ENCODE data around the gene KRTAP12-3. TPM values are rescaled to one million over a fixed set of nuclear protein-coding genes. Genes with fewer than 3 reads are reported as not detected.
"Not testable (repeated sequence)": the region's sequence is repeated elsewhere in the genome, so short reads cannot be mapped to it uniquely, and the experiment has no call there.

The KRTAP12-3 gene
- total RNA-seq, 1 donor from 2014 or later, result not detected

- no peak for TF ChIP-seq EZH2 (IDR thresholded peaks at IDR 0.05; ENCODE audit: insufficient read depth, low read length)
- TF ChIP-seq, protein P1, sequence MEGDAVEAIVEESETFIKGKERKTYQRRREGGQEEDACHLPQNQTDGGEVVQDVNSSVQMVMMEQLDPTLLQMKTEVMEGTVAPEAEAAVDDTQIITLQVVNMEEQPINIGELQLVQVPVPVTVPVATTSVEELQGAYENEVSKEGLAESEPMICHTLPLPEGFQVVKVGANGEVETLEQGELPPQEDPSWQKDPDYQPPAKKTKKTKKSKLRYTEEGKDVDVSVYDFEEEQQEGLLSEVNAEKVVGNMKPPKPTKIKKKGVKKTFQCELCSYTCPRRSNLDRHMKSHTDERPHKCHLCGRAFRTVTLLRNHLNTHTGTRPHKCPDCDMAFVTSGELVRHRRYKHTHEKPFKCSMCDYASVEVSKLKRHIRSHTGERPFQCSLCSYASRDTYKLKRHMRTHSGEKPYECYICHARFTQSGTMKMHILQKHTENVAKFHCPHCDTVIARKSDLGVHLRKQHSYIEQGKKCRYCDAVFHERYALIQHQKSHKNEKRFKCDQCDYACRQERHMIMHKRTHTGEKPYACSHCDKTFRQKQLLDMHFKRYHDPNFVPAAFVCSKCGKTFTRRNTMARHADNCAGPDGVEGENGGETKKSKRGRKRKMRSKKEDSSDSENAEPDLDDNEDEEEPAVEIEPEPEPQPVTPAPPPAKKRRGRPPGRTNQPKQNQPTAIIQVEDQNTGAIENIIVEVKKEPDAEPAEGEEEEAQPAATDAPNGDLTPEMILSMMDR (IDR thresholded peaks at IDR 0.05; ENCODE audit: insufficient read depth, low read depth, low read length), result no peak
- Histone ChIP-seq H3K9ac (ENCODE audit: low read length) (no peak overlapping the region), H3K4me2 (ENCODE audit: low read length) (no peak overlapping the region), H3K27ac (ENCODE audit: low read depth, low read length) (no peak overlapping the region), H3K4me3 (ENCODE audit: insufficient read depth, low read depth, low read length) (no peak overlapping the region), H3K9me3 (ENCODE audit: insufficient read depth, low read depth, low read length) (peaks cover 8% of the 10 kb centered on the region), H3K4me1 (ENCODE audit: insufficient read depth, low read length) (no peaks in the 10 kb centered on the region), H3K79me2 (ENCODE audit: insufficient read depth, low read length) (no peaks in the 10 kb centered on the region), H3K27me3 (ENCODE audit: insufficient read depth, low read length) (no peaks in the 10 kb centered on the region), H2AFZ (ENCODE audit: low read depth, low read length) (no peak overlapping the region), H4K20me1 (ENCODE audit: insufficient read depth, low read length) (no peaks in the 10 kb centered on the region), H3K36me3 (ENCODE audit: insufficient read depth, low read length) (no peaks in the 10 kb centered on the region)
- no peak for DNase-seq (ENCODE audit: low read depth)
- Mint-ChIP-seq H3K27me3 (ENCODE audit: low read depth, unreplicated experiment) (peaks cover 4% of the 10 kb centered on the region), H3K4me1 (ENCODE audit: low read depth, unreplicated experiment) (no peaks in the 10 kb centered on the region), H3K36me3 (ENCODE audit: low read depth, unreplicated experiment) (peaks cover 2% of the 10 kb centered on the region), H3K27ac (ENCODE audit: unreplicated experiment) (no peak overlapping the region), H3K4me3 (ENCODE audit: unreplicated experiment) (no peak overlapping the region), H3K9me3 (ENCODE audit: unreplicated experiment) (peaks cover 33% of the 10 kb centered on the region)
- no peak for FAIRE-seq
Observed at GRCh38 chr21:44626262-44626661, 31.5 kb upstream of the KRTAP12-3 start.

DNA sequence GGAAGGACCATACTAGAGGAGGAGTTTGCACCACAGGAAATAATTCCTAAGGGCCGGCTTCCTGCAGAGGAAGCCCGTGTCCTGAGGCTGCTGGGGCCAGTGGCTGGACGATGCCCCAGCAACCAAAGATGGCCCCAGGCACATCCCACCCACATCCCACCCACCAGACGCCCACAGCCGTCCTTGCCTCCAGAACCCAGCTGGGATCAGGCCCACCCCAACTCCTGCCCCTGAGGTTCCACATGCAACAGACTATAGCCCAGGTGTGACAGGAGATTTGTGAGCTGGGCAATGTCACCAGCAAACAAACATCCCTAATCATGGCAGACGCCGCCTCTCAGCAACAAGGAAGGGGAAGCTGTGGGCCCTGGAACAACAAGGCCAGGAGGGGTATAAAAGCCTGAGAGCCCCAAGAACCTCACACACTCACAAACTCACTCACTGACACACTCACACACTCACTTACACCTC, 31.0 kb upstream of the KRTAP12-3 start, which contains the start of gene KRTAP10-9:
Gene KRTAP10-9 (plus strand): TSS at position 421 of the 471 bp plus-strand sequence. CDS start 79 bp downstream, outside the sequence.
- H4K20me1 ChIP-seq (ENCODE audit: insufficient read depth, low read length), result no peaks in the 10 kb centered on the region
- H3K4me3 Mint-ChIP-seq (ENCODE audit: unreplicated experiment), result no peak within 1 kb of the TSS
- peaks cover 38% of the 10 kb centered on the region for H3K9me3 Mint-ChIP-seq (ENCODE audit: unreplicated experiment)

DNA sequence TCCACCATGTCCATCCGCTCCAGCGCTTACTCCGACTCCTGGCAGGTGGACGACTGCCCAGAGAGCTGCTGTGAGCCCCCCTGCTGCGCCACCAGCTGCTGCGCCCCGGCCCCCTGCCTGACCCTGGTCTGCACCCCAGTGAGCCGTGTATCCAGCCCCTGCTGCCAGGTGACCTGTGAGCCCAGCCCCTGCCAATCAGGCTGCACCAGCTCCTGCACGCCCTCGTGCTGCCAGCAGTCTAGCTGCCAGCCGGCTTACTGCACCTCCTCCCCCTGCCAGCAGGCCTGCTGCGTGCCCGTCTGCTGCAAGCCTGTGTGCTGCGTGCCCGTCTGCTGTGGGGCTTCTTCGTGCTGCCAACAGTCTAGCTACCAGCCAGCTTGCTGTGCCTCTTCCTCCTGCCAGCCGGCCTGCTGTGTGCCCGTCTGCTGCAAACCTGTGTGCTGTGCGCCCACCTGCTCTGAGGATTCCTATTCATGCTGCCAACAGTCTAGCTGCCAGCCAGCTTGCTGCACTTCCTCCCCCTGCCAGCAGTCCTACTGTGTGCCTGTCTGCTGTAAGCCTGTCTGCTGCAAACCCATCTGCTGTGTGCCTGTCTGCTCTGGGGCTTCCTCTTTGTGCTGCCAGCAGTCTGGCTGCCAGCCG, 30.4 kb upstream of the KRTAP12-3 start:
- not testable (repeated sequence) for H4K20me1 ChIP-seq (ENCODE audit: insufficient read depth, low read length); DNase-seq (ENCODE audit: low read depth); H3K27me3 Mint-ChIP-seq (ENCODE audit: low read depth, unreplicated experiment); H3K36me3 Mint-ChIP-seq (ENCODE audit: low read depth, unreplicated experiment); H3K4me1 Mint-ChIP-seq (ENCODE audit: low read depth, unreplicated experiment); H3K27me3 ChIP-seq (ENCODE audit: insufficient read depth, low read length); H3K4me2 ChIP-seq (ENCODE audit: low read length); H3K4me1 ChIP-seq (ENCODE audit: insufficient read depth, low read length); H3K9me3 ChIP-seq (ENCODE audit: insufficient read depth, low read depth, low read length); H3K4me3 ChIP-seq (ENCODE audit: insufficient read depth, low read depth, low read length); H3K27ac ChIP-seq (ENCODE audit: low read depth, low read length); H3K27ac Mint-ChIP-seq (ENCODE audit: unreplicated experiment); H3K79me2 ChIP-seq (ENCODE audit: insufficient read depth, low read length); H3K9ac ChIP-seq (ENCODE audit: low read length); H3K36me3 ChIP-seq (ENCODE audit: insufficient read depth, low read length); H2AFZ ChIP-seq (ENCODE audit: low read depth, low read length); FAIRE-seq; H3K4me3 Mint-ChIP-seq (ENCODE audit: unreplicated experiment)
- H3K9me3 Mint-ChIP-seq (ENCODE audit: unreplicated experiment), result peaks cover 41% of the 10 kb centered on the region

More for the DNA sequence above, 31.0 kb upstream of the KRTAP12-3 start, which contains the start of gene KRTAP10-9:
- no peak within 1 kb of the TSS for H2AFZ ChIP-seq (ENCODE audit: low read depth, low read length)
- FAIRE-seq, result no peak
- H3K4me3 ChIP-seq (ENCODE audit: insufficient read depth, low read depth, low read length), result no peak within 1 kb of the TSS
- no peaks in the 10 kb centered on the region for H3K4me1 ChIP-seq (ENCODE audit: insufficient read depth, low read length)
- Mint-ChIP-seq H3K27ac (ENCODE audit: unreplicated experiment) (no peak within 1 kb of the TSS), H3K4me1 (ENCODE audit: low read depth, unreplicated experiment) (no peaks in the 10 kb centered on the region), H3K36me3 (ENCODE audit: low read depth, unreplicated experiment) (peaks cover 2% of the 10 kb centered on the region), H3K27me3 (ENCODE audit: low read depth, unreplicated experiment) (peaks cover 4% of the 10 kb centered on the region)
- no peak within 1 kb of the TSS for H3K27ac ChIP-seq (ENCODE audit: low read depth, low read length)
- no peak within 1 kb of the TSS for H3K4me2 ChIP-seq (ENCODE audit: low read length)
- peaks cover 8% of the 10 kb centered on the region for H3K9me3 ChIP-seq (ENCODE audit: insufficient read depth, low read depth, low read length)
- no peaks in the 10 kb centered on the region for H3K27me3 ChIP-seq (ENCODE audit: insufficient read depth, low read length)
- H3K36me3 ChIP-seq (ENCODE audit: insufficient read depth, low read length), result no peaks in the 10 kb centered on the region
- no peaks in the 10 kb centered on the region for H3K79me2 ChIP-seq (ENCODE audit: insufficient read depth, low read length)
- no peak for DNase-seq (ENCODE audit: low read depth)
- TF ChIP-seq, protein P1 (IDR thresholded peaks at IDR 0.05; ENCODE audit: insufficient read depth, low read depth, low read length), result no peak
- H3K9ac ChIP-seq (ENCODE audit: low read length), result no peak within 1 kb of the TSS

GRCh38 chr21:44627831-44628233, 29.9 kb upstream of the KRTAP12-3 start:
- H3K27me3 Mint-ChIP-seq (ENCODE audit: low read depth, unreplicated experiment); H3K4me2 ChIP-seq (ENCODE audit: low read length); H3K4me1 ChIP-seq (ENCODE audit: insufficient read depth, low read length); H2AFZ ChIP-seq (ENCODE audit: low read depth, low read length); H3K27ac ChIP-seq (ENCODE audit: low read depth, low read length); H3K36me3 ChIP-seq (ENCODE audit: insufficient read depth, low read length); H3K9ac ChIP-seq (ENCODE audit: low read length); H3K4me1 Mint-ChIP-seq (ENCODE audit: low read depth, unreplicated experiment); H3K9me3 ChIP-seq (ENCODE audit: insufficient read depth, low read depth, low read length); H4K20me1 ChIP-seq (ENCODE audit: insufficient read depth, low read length); H3K4me3 Mint-ChIP-seq (ENCODE audit: unreplicated experiment); H3K27ac Mint-ChIP-seq (ENCODE audit: unreplicated experiment); H3K27me3 ChIP-seq (ENCODE audit: insufficient read depth, low read length); H3K4me3 ChIP-seq (ENCODE audit: insufficient read depth, low read depth, low read length); FAIRE-seq; H3K36me3 Mint-ChIP-seq (ENCODE audit: low read depth, unreplicated experiment); H3K79me2 ChIP-seq (ENCODE audit: insufficient read depth, low read length); DNase-seq (ENCODE audit: low read depth): not testable (repeated sequence)
- H3K9me3 Mint-ChIP-seq (ENCODE audit: unreplicated experiment), result peaks cover 38% of the 10 kb centered on the region

All from astrocyte (in vitro differentiated cells and primary cell).